GM06990 (cell line): Measurements from ENCODE around the gene TMEM164.

Source experiments
- DNase-seq: peaks from one replicate; pipeline ENCODE4 v3.0.0-alpha.2; 2011; ENCODE audit not compliant: insufficient read length; ENCODE audit errors: extremely low read depth
- H3K27me3 ChIP-seq: replicated peaks from 2 replicates; pipeline ENCODE4 v1.6.0; 2011; ENCODE audit warnings: low read length; ENCODE audit not compliant: control insufficient read depth, insufficient read depth
- H3K36me3 ChIP-seq: 2 replicates; pipeline ENCODE4 v1.5.1; 2011; ENCODE audit warnings: low read length; ENCODE audit not compliant: control insufficient read depth, insufficient read depth
- H3K4me3 ChIP-seq: replicated peaks from 2 replicates; pipeline ENCODE4 v1.5.1; 2011; ENCODE audit warnings: low read depth, mild to moderate bottlenecking, control low read depth, low read length
- TF ChIP-seq, protein P1 (sequence below): IDR thresholded peaks from 2 replicates; pipeline ENCODE4 v1.5.1; 2011; ENCODE audit warnings: low read length, control low read depth, mild to moderate bottlenecking, inconsistent platforms; ENCODE audit not compliant: insufficient read depth, poor library complexity, severe bottlenecking

TMEM164 gene

GRCh38 chrX:110060846-110061537, 58.1 kb downstream of the TMEM164 start:
- no peak for DNase-seq
- Histone ChIP-seq H3K27me3 (no peaks in the 10 kb centered on the region), H3K36me3 (no peaks in the 10 kb centered on the region), H3K4me3 (no peak overlapping the region)
- TF ChIP-seq, protein P1, sequence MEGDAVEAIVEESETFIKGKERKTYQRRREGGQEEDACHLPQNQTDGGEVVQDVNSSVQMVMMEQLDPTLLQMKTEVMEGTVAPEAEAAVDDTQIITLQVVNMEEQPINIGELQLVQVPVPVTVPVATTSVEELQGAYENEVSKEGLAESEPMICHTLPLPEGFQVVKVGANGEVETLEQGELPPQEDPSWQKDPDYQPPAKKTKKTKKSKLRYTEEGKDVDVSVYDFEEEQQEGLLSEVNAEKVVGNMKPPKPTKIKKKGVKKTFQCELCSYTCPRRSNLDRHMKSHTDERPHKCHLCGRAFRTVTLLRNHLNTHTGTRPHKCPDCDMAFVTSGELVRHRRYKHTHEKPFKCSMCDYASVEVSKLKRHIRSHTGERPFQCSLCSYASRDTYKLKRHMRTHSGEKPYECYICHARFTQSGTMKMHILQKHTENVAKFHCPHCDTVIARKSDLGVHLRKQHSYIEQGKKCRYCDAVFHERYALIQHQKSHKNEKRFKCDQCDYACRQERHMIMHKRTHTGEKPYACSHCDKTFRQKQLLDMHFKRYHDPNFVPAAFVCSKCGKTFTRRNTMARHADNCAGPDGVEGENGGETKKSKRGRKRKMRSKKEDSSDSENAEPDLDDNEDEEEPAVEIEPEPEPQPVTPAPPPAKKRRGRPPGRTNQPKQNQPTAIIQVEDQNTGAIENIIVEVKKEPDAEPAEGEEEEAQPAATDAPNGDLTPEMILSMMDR, result no peak

GRCh38 chrX:110062919-110063318, 60.0 kb downstream of the TMEM164 start:
- no peak for DNase-seq
- TF ChIP-seq, protein P1, result no peak
- no peak overlapping the region for H3K4me3 ChIP-seq
- no peaks in the 10 kb centered on the region for H3K36me3 ChIP-seq
- no peaks in the 10 kb centered on the region for H3K27me3 ChIP-seq

GRCh38 chrX:110066488-110067225, 63.7 kb downstream of the TMEM164 start:
- Histone ChIP-seq H3K4me3 (no peak overlapping the region), H3K36me3 (no peaks in the 10 kb centered on the region), H3K27me3 (no peaks in the 10 kb centered on the region)
- TF ChIP-seq, protein P1, result no peak
- DNase-seq, result no peak

- H3K27me3 ChIP-seq, result no peaks in the 10 kb centered on the region
- no peaks in the 10 kb centered on the region for H3K36me3 ChIP-seq
- no peak for DNase-seq
- TF ChIP-seq, protein P1, result no peak
- H3K4me3 ChIP-seq, result no peak overlapping the region
Observed at GRCh38 chrX:110070970-110071369, 68.1 kb downstream of the TMEM164 start.

- no peak for DNase-seq
- Histone ChIP-seq H3K4me3 (no peak overlapping the region), H3K27me3 (no peaks in the 10 kb centered on the region)
Observed at GRCh38 chrX:110081320-110081719, 78.4 kb downstream of the TMEM164 start.

More at GRCh38 chrX:110081320-110081719, 78.4 kb downstream of the TMEM164 start:
- TF ChIP-seq, protein P1, result no peak
- H3K36me3 ChIP-seq, result no peaks in the 10 kb centered on the region
